Mononuclear cell (primary cell): ENCODE results near the gene AP3S1. TPM values are rescaled to one million over a fixed set of nuclear protein-coding genes. Genes with fewer than 3 reads are reported as not detected.
A peak's percentile ranks its signal among the peaks of the same experiment; 100 is the strongest.
"Not testable (repeated sequence)": the region's sequence is repeated elsewhere in the genome, so short reads cannot be mapped to it uniquely, and the experiment has no call there.

Experiments
- H3K27me3 ChIP-seq: 2 replicates; pipeline ENCODE4 v1.6.0; 2011; ENCODE audit warnings: low read length, control low read depth; ENCODE audit not compliant: insufficient read depth
- H3K4me1 ChIP-seq: 2 replicates; pipeline ENCODE4 v1.5.1; 2011; ENCODE audit warnings: mild to moderate bottlenecking, low read length, control low read depth; ENCODE audit not compliant: insufficient read depth
- H3K4me3 ChIP-seq: 2 replicates; pipeline ENCODE4 v1.5.1; 2011; ENCODE audit warnings: mild to moderate bottlenecking, low read length, moderate library complexity
- H3K9me3 ChIP-seq: 2 replicates; pipeline ENCODE4 v1.5.1; 2011; ENCODE audit warnings: low read depth, mild to moderate bottlenecking, control low read depth, low read length
- total RNA-seq: library from RNA; depleted of rRNA; stranded (reverse); fragments of >200 nt; gene quantifications from one replicate; pipeline ENCODE4 v1.2.3, GENCODE V29; 2012

AP3S1 gene
- total RNA-seq, 1 donor: 77.3 TPM

DNA sequence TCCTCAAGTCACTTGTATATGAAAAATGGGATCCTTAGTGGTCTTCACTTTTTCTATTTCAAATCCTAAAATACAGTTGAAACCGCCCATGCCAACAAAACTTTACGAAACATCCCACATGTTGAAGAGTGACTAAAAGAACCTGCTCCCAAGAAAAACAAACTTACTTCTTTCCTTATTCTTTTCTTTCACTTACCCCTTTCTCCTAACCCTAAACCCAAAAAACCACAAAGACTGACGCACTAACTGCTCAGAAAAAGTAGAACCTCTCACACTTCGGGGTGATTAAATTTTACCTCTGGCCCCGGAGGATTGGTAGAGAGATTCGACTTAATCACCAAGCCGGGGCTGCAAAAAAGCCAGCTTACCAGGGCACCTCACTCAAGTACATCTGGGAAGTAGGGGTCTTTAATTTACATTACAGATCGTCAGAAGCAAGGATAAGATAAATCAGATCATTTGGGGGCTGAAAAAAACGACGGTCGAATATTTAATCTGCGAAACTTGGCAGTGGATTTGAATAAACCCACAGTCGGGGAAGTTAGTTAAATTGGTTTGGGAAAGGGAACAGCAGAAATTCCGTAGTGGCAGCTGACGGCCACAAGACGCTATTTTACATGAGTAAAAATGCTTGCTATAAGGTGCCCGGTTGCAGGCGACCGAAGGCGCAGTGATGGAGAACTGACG, 26.6 kb upstream of the AP3S1 start:
- H3K4me3 ChIP-seq: no peak overlapping the region

DNA sequence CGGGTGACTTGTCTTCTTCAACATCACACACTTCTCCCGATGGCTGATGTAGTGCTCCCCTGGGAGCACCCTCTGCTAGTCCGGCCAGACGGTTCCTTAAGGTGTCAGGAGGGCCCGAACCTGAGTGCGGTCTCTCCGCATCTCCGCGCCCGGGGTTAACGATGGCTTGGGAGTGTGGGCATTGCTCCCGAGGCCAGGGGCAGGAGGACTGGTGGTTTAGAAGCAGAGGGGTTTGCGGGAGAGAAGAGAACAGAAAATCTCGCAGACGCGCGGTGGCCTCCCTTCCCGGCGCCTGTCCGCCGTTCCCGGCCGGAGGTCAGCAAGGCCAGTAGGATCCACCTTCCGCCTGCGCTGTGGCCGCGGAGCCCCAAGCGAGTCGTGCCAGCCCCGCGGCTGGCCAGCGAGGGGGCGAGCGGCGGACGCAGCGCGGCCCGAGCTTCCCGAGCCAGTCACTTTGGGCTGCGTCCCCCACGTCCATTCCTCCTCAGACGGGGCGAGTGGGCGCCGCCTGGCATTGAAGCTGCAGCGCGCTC, 26.0 kb upstream of the AP3S1 start:
- Histone ChIP-seq H3K4me3 (no peak overlapping the region), H3K4me1 (peaks cover 16% of the 10 kb centered on the region), H3K9me3 (no peaks in the 10 kb centered on the region), H3K27me3 (peaks cover 95% of the 10 kb centered on the region)

More for the DNA sequence above, 26.6 kb upstream of the AP3S1 start:
- peaks cover 89% of the 10 kb centered on the region for H3K27me3 ChIP-seq
- H3K4me1 ChIP-seq: peaks cover 16% of the 10 kb centered on the region
- H3K9me3 ChIP-seq: no peaks in the 10 kb centered on the region

GRCh38 chr5:115816226-115817081, 25.3 kb upstream of the AP3S1 start, which contains the start of gene CDO1:
TSS of gene CDO1 (minus strand) at chr5:115816659. CDS start at chr5:115816397, 262 bp downstream.
- no peaks in the 10 kb centered on the region for H3K9me3 ChIP-seq
- no peak within 1 kb of the TSS for H3K4me3 ChIP-seq
- H3K4me1 ChIP-seq: peaks cover 16% of the 10 kb centered on the region
- H3K27me3 ChIP-seq: peaks cover 90% of the 10 kb centered on the region

- H3K4me1 ChIP-seq: peaks cover 16% of the 10 kb centered on the region
- no peaks in the 10 kb centered on the region for H3K9me3 ChIP-seq
- H3K4me3 ChIP-seq: no peak overlapping the region
- H3K27me3 ChIP-seq: peaks cover 80% of the 10 kb centered on the region
Measured at GRCh38 chr5:115817386-115817785, 24.3 kb upstream of the AP3S1 start.

GRCh38 chr5:115818821-115819220, 22.9 kb upstream of the AP3S1 start:
- H3K9me3 ChIP-seq: no peaks in the 10 kb centered on the region
- peaks cover 16% of the 10 kb centered on the region for H3K4me1 ChIP-seq
- H3K4me3 ChIP-seq: no peak overlapping the region
- H3K27me3 ChIP-seq: peaks cover 69% of the 10 kb centered on the region

- Histone ChIP-seq H3K9me3 (no peaks in the 10 kb centered on the region), H3K27me3 (peaks cover 49% of the 10 kb centered on the region), H3K4me3 (no peak overlapping the region), H3K4me1 (peaks cover 11% of the 10 kb centered on the region)
Measured at GRCh38 chr5:115820846-115821245, 20.9 kb upstream of the AP3S1 start.

DNA sequence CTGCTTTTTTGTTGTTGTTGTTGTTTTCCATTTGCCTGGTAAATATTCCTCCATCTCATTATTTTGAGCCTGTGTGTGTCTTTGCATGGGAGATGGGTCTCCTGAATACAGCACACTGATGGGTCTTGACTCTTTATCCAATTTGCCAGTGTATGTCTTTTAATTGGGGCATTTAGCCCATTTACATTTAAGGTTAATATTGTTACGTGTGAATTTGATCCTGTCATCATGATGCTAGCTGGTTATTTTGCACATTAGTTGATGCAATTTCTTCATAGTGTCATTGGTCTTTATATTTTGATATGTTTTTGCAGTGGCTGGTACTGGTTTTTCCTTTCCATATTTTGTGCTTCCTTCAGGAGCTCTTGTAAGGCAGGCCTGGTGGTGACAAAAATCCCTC, 16.8 kb upstream of the AP3S1 start:
- not testable (repeated sequence) for H3K9me3 ChIP-seq, H3K27me3 ChIP-seq, H3K4me3 ChIP-seq, H3K4me1 ChIP-seq

DNA sequence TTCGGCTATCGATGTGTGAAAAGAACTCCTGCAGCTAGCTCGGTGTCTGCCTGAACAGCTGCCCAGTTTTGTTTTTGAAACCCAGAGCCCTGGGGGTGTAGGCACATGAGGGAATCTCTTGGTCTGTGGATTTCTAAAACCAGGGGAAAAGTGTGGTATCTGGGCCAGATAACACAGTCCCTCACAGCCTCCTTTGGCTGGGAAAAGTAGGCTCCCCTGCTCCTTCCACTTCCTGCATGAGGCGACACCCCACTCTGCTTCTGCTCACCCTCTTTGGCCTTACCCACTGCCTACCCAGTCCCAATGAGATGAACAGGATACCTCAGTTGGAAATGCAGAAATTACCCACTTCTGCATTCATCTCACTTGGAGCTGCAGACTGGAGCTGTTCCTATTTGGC, 15.8 kb upstream of the AP3S1 start:
- H3K27me3 ChIP-seq: no peaks in the 10 kb centered on the region
- H3K9me3 ChIP-seq: no peaks in the 10 kb centered on the region
- H3K4me3 ChIP-seq: no peak overlapping the region
- no peaks in the 10 kb centered on the region for H3K4me1 ChIP-seq

DNA sequence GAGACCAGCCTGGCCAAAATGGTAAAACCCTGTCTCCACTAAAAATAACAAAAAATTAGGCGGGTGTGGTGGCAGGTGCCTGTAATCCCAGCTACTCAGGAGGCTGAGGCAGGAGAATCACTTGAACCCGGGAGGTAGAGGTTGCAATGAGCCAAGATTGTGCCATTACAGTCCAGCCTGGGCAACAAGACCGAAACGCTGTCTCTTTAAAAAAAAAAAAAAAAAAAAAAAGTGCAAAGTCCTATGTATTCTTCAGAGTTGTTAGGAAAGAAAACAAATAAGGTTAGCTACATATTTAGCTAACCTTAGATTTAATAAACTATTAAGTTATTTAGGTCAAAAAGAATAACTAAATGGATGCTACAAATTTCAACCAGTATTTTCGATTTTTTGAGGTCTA, 11.8 kb upstream of the AP3S1 start:
- Histone ChIP-seq H3K4me3 (no peak overlapping the region), H3K9me3 (no peaks in the 10 kb centered on the region), H3K4me1 (no peaks in the 10 kb centered on the region), H3K27me3 (no peaks in the 10 kb centered on the region)

DNA sequence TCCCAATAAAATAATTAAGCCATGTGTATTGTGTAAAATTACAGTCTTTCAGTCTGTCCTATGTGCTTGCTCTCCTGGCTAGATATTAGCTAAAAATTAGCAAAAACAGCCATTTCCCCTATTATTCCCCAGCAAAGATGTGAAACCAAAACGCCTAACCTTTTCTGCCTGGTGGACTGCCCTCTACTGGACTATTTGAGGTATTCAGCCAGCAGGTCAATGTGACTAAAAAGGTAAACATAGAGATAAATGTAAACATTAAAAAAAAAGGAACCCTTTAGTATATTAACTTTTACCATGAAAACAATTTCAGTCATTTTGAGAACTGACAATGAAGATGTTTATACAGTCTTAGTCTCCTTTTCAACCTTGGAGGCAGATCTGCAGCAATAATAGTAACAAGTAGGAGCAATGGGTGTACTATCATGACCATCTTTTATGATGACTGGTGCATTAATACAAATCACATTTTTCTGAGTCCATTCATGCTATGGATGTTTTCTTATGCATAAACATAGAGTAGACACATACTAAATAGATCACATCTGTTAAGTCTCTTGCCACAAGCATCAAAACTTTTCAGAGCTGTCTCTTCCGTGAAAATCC, 10.5 kb upstream of the AP3S1 start:
- Histone ChIP-seq H3K27me3 (no peaks in the 10 kb centered on the region), H3K4me3 (no peak overlapping the region), H3K4me1 (no peaks in the 10 kb centered on the region), H3K9me3 (no peaks in the 10 kb centered on the region)

DNA sequence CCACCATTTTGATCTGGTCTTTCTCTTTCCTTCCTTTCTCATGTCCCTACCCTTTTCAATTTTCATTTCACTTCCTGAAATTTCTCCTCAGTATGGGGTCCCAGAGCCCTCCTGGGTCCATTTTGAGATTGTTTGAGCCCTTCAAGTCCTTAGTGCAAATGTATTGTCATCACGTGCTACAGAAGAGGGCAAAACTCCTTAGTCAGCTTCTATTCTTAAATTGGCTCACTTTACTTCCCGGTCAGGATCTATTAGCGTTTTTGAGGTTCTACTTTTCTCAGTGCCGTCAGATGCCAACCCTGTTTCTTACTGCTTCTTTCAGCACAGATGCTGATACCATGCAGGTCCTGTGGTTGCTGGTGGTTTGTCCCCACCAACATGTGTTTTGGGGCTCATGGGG, 6.3 kb upstream of the AP3S1 start:
- H3K4me3 ChIP-seq: no peak overlapping the region
- no peaks in the 10 kb centered on the region for H3K27me3 ChIP-seq
- peaks cover 20% of the 10 kb centered on the region for H3K4me1 ChIP-seq
- no peaks in the 10 kb centered on the region for H3K9me3 ChIP-seq

DNA sequence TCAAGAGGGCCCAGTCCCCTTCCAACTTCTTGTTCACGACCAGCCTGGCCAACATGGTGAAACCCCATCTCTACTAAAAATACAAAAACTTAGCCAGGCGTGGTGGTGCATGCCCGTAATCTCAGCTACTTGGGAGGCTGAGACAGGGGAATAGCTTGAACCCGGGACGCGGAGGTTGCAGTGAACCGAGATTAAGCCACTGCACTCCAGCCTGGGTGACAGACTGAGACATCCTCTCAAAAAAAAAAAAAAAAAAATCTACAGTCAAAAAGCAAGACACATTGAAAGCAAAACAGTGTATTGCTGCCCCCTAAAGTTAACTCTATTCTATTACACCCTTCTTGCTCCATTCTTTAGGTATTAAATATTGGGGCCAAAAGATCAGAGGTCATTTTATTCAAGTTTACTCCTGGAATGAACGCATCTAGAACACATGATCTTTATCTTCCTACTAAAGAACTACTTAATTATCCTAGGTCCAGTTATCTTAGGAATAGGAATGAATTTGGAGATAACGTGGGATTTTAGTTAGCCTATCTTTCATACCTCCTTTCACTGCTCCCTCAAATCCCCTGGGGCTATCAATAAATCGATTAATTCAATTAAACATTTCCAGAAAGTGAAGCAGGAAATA, 2.7 kb upstream of the AP3S1 start:
- Histone ChIP-seq H3K4me3 (no peak overlapping the region), H3K27me3 (no peaks in the 10 kb centered on the region), H3K4me1 (peaks cover 36% of the 10 kb centered on the region), H3K9me3 (no peaks in the 10 kb centered on the region)

DNA sequence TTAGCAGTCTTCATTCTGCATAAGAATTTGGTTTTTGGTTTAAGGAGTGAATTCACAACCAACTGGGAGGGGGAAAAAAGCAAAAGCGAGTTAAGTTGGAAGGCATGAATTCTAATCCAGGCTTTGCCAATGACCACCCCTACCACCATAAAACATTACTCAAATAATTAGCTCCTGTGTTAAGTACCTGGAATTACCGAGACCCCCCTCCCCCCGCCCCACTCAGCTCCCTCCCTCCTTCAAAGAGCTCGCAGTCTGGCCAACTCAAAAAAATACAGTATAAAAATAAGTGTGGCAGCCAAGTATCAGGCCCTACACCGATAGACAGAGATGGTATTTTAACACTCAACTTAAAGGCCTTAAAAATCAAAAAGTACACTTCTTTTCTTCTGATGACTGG, 862 bp upstream of the AP3S1 start:
- H3K9me3 ChIP-seq: no peaks in the 10 kb centered on the region
- peak overlapping the region; percentile 95 for H3K4me3 ChIP-seq
- no peaks in the 10 kb centered on the region for H3K27me3 ChIP-seq
- H3K4me1 ChIP-seq: peaks cover 47% of the 10 kb centered on the region

DNA sequence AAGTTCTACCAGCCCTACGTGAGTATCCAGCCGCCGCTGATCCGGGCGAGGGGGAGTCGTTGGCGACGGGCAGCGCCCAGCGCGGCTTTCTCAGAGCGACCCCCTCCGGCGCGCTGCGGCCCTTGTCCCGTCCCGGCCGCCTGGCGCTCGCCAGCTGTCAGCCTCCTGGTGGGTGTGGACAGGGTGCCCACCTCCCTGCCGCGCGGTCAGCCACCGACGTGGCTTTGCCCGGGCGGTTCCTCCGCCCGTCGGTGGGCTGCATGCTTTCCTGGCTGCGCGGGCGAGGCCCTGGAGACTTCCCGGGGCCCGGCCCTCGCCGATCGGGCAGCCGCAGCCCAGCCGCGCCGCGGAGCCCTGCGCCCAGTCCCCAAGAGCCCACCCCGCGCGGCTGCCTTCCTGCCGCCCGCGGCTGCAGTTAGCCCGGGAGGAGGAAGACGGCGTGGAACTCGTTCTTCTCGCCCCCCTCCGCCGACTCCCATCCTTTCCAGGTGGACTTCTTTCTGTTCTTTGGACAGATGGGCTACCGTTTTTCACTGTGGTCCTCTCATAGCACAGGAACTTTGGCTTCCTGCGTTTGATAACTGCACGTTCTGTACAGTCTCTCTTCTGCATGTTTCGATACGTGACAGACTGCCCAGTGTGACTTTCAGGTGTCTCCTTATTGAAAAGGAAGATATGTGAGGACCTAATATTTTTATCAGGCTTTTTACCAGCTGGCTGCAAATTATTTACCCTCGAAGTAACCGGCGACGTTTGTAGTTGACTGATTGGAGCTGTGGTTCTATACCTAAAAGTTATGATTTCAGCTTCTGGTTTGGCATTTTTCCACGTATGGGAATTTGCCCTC, 577 bp downstream of the AP3S1 start:
- H3K4me3 ChIP-seq: peak overlapping the region; percentile 95
- H3K9me3 ChIP-seq: no peaks in the 10 kb centered on the region
- H3K4me1 ChIP-seq: peaks cover 47% of the 10 kb centered on the region
- no peaks in the 10 kb centered on the region for H3K27me3 ChIP-seq
